HepG2 (cell line): ENCODE results near the gene SYNM. TPM values are rescaled to one million over a fixed set of nuclear protein-coding genes. Genes with fewer than 3 reads are reported as not detected.

ENCODE experiments used
- ARNT2 ChIP-seq: sonication (generic); formaldehyde crosslinking; IDR thresholded peaks from 2 replicates; pipeline ENCODE4 v1.8.0; 2022; ENCODE audit warnings: mild to moderate bottlenecking, low read depth, missing genetic modification reagents, moderate library complexity
- IRX3 ChIP-seq: sonication (generic); formaldehyde crosslinking; IDR thresholded peaks from 2 replicates; pipeline ENCODE4 v1.8.1; 2023; ENCODE audit warnings: mild to moderate bottlenecking, low read depth, missing genetic modification reagents, borderline replicate concordance
- KAT8 ChIP-seq: IDR thresholded peaks from 2 replicates; pipeline ENCODE4 v1.6.1; 2016; ENCODE audit warnings: missing genetic modification reagents, missing compliant biosample characterization
- KDM4B ChIP-seq: sonication (generic); formaldehyde crosslinking; IDR thresholded peaks from 2 replicates; pipeline ENCODE4 v1.4.0; 2020; ENCODE audit warnings: missing genetic modification reagents
- MEF2D ChIP-seq: sonication (generic); formaldehyde crosslinking; IDR thresholded peaks from 2 replicates; pipeline ENCODE4 v1.5.1; 2020; ENCODE audit warnings: mild to moderate bottlenecking, missing genetic modification reagents
- SIX4 ChIP-seq: sonication (generic); formaldehyde crosslinking; IDR thresholded peaks from 2 replicates; pipeline ENCODE4 v1.4.0; 2020; ENCODE audit warnings: missing genetic modification reagents
- SP140L ChIP-seq: sonication (generic); formaldehyde crosslinking; IDR thresholded peaks from 2 replicates; pipeline ENCODE4 v1.4.0; 2020; ENCODE audit warnings: missing genetic modification reagents, borderline replicate concordance
- TRIM24 ChIP-seq: sonication (generic); formaldehyde crosslinking; IDR thresholded peaks from 2 replicates; pipeline ENCODE4 v1.8.0; 2022; ENCODE audit warnings: mild to moderate bottlenecking, missing genetic modification reagents
- ZNF292 ChIP-seq: sonication (generic); formaldehyde crosslinking; IDR thresholded peaks from 2 replicates; pipeline ENCODE4 v1.8.1; 2022; ENCODE audit warnings: mild to moderate bottlenecking, low read depth, missing genetic modification reagents, borderline replicate concordance
- ZNF674 ChIP-seq: sonication (generic); formaldehyde crosslinking; IDR thresholded peaks from 2 replicates; pipeline ENCODE4 v1.5.0; 2020; ENCODE audit warnings: low read depth, mild to moderate bottlenecking, missing genetic modification reagents
- ZNF773 ChIP-seq: sonication (generic); formaldehyde crosslinking; IDR thresholded peaks from 2 replicates; pipeline ENCODE4 v1.4.0; 2020; ENCODE audit warnings: missing genetic modification reagents, borderline replicate concordance
- ZZZ3 ChIP-seq: sonication (generic); formaldehyde crosslinking; IDR thresholded peaks from 2 replicates; pipeline ENCODE4 v1.4.0; 2020; ENCODE audit warnings: missing genetic modification reagents, mild to moderate bottlenecking, borderline replicate concordance
- polyA plus RNA-seq, 8 experiments: library from polyadenylated mRNA; depleted of rRNA in 3 of 8; stranded (reverse) in 7 of 8; unstranded in 1 of 8; fragments of >200 nt; fragmentation: Illumina TruSeq in 4 of 8; extraction: Trizol in 4 of 8; gene quantifications; 2 replicates each; pipeline versions ENCODE4 v1.2.1 to v1.2.3, GENCODE V29; 2011 to 2016; ENCODE audit warnings: low read depth in 4 of 8, missing spikeins in 1 of 8, mixed read lengths in 1 of 8; ENCODE audit not compliant: insufficient read depth in 1 of 8
- total RNA-seq, 5 experiments: library from RNA; depleted of rRNA; stranded (reverse); fragments of >200 nt; fragmentation: Illumina TruSeq; extraction: Trizol; gene quantifications; 2 replicates each; pipeline ENCODE4 v1.2.3, GENCODE V29; 2016; ENCODE audit warnings: low read depth in 1 of 5
- TF ChIP-seq, protein P1 (sequence below): sonication (generic); formaldehyde crosslinking; IDR thresholded peaks from 2 replicates; pipeline ENCODE4 v1.4.0; 2020; ENCODE audit warnings: low read depth, missing genetic modification reagents
- TF ChIP-seq, protein P2 (sequence below): sonication (generic); formaldehyde crosslinking; IDR thresholded peaks from 2 replicates; pipeline ENCODE4 v1.8.1; 2023; ENCODE audit warnings: mild to moderate bottlenecking, moderate library complexity, missing genetic modification reagents
- TF ChIP-seq, protein P3 (sequence below): sonication (generic); formaldehyde crosslinking; IDR thresholded peaks from 2 replicates; pipeline ENCODE4 v1.4.0; 2020; ENCODE audit warnings: missing genetic modification reagents
- TF ChIP-seq, protein P4 (sequence below): sonication (generic); formaldehyde crosslinking; IDR thresholded peaks from 2 replicates; pipeline ENCODE4 v1.5.1; 2020; ENCODE audit warnings: missing genetic modification reagents, mild to moderate bottlenecking, borderline replicate concordance
- TF ChIP-seq, protein P5 (sequence below): IDR thresholded peaks from 2 replicates; pipeline ENCODE4 v1.6.1; 2018; ENCODE audit warnings: missing genetic modification reagents, mild to moderate bottlenecking, missing compliant biosample characterization
- TF ChIP-seq, protein P6 (sequence below): sonication (generic); formaldehyde crosslinking; IDR thresholded peaks from 2 replicates; pipeline ENCODE4 v1.4.0; 2020; ENCODE audit warnings: mild to moderate bottlenecking, low read depth, missing genetic modification reagents

The SYNM gene
- total and polyA plus RNA-seq, 2 of the 13 experiments (the other 11 are each of a cell fraction or from before 2014, with no cell fraction given), result 1.1 to 3.7 TPM

DNA sequence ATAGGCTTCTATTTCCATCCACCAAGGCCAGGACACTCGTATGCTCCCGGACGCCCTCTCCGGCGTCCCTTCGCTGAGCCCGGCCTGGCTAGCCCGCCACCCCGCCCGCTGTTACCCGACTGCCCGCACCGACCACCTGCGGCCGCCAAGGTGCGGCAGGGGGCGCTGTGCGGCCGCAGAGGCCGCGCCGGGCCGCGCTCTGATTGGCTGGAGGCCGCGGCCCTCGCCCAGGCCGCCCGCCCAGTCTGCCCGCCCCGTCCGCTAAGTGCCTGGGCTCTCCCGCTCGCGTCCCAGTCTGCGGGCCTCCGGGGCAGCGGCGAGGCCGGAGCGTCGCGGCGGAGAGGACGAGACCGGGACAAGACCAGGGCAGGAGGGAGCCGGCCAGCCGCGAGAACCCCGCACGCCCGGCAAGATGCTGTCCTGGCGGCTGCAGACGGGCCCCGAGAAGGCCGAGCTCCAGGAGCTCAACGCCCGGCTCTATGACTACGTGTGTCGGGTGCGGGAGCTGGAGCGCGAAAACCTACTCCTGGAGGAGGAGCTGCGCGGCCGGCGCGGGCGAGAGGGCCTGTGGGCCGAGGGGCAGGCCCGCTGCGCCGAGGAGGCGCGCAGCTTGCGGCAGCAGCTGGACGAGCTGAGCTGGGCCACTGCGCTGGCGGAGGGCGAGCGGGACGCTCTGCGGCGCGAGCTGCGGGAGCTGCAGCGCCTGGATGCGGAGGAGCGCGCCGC is at the start of gene SYNM (continued):
- TF ChIP-seq, protein P1, sequence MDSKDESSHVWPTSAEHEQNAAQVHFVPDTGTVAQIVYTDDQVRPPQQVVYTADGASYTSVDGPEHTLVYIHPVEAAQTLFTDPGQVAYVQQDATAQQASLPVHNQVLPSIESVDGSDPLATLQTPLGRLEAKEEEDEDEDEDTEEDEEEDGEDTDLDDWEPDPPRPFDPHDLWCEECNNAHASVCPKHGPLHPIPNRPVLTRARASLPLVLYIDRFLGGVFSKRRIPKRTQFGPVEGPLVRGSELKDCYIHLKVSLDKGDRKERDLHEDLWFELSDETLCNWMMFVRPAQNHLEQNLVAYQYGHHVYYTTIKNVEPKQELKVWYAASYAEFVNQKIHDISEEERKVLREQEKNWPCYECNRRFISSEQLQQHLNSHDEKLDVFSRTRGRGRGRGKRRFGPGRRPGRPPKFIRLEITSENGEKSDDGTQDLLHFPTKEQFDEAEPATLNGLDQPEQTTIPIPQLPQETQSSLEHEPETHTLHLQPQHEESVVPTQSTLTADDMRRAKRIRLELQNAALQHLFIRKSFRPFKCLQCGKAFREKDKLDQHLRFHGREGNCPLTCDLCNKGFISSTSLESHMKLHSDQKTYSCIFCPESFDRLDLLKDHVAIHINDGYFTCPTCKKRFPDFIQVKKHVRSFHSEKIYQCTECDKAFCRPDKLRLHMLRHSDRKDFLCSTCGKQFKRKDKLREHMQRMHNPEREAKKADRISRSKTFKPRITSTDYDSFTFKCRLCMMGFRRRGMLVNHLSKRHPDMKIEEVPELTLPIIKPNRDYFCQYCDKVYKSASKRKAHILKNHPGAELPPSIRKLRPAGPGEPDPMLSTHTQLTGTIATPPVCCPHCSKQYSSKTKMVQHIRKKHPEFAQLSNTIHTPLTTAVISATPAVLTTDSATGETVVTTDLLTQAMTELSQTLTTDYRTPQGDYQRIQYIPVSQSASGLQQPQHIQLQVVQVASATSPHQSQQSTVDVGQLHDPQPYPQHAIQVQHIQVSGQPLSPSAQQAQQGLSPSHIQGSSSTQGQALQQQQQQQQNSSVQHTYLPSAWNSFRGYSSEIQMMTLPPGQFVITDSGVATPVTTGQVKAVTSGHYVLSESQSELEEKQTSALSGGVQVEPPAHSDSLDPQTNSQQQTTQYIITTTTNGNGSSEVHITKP (CRISPR knock-in tag), result no peak
- TF ChIP-seq ZNF674 (CRISPR knock-in tag) (no peak), MEF2D (CRISPR knock-in tag) (no peak), SP140L (CRISPR knock-in tag) (no peak), ZNF773 (CRISPR knock-in tag) (peak; percentile 57), ARNT2 (CRISPR knock-in tag) (peak; percentile 87), SIX4 (CRISPR knock-in tag) (no peak), ZNF292 (CRISPR knock-in tag) (no peak), TRIM24 (CRISPR knock-in tag) (no peak), IRX3 (peak; percentile 86; the same call in 1 of the 2 replicates), ZZZ3 (no peak), KAT8 (CRISPR knock-in tag) (0 out of 2 replicates have a peak, but pooled peaks have one; percentile 48), KDM4B (no peak)
- TF ChIP-seq, protein P2, sequence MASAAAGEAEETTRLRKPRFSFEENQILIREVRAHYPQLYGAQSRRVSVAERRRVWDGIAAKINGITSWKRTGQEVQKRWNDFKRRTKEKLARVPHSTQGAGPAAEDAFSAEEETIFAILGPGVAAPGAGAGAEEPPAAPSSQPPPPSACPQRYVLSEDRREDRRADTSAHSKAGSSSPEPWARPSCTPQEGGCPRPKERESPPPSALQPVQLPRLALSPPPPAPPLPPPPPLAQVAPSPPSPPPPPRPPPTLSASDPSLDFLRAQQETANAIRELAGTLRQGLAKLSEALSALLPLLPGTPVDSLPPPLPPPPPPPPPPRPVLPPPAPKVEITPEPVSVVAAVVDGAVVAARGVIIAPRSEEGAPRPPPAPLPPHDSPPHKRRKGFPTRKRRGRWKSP (CRISPR knock-in tag), result peak; percentile 92
- TF ChIP-seq, protein P3, sequence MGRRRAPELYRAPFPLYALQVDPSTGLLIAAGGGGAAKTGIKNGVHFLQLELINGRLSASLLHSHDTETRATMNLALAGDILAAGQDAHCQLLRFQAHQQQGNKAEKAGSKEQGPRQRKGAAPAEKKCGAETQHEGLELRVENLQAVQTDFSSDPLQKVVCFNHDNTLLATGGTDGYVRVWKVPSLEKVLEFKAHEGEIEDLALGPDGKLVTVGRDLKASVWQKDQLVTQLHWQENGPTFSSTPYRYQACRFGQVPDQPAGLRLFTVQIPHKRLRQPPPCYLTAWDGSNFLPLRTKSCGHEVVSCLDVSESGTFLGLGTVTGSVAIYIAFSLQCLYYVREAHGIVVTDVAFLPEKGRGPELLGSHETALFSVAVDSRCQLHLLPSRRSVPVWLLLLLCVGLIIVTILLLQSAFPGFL (CRISPR knock-in tag), result 0 out of 2 replicates have a peak, but pooled peaks have one; percentile 33
- TF ChIP-seq, protein P4, sequence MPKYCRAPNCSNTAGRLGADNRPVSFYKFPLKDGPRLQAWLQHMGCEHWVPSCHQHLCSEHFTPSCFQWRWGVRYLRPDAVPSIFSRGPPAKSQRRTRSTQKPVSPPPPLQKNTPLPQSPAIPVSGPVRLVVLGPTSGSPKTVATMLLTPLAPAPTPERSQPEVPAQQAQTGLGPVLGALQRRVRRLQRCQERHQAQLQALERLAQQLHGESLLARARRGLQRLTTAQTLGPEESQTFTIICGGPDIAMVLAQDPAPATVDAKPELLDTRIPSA (CRISPR knock-in tag), result no peak
- TF ChIP-seq, protein P5, sequence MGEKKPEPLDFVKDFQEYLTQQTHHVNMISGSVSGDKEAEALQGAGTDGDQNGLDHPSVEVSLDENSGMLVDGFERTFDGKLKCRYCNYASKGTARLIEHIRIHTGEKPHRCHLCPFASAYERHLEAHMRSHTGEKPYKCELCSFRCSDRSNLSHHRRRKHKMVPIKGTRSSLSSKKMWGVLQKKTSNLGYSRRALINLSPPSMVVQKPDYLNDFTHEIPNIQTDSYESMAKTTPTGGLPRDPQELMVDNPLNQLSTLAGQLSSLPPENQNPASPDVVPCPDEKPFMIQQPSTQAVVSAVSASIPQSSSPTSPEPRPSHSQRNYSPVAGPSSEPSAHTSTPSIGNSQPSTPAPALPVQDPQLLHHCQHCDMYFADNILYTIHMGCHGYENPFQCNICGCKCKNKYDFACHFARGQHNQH (CRISPR knock-in tag), result peak; percentile 61; the same call in 1 of the 2 replicates
- TF ChIP-seq, protein P6, sequence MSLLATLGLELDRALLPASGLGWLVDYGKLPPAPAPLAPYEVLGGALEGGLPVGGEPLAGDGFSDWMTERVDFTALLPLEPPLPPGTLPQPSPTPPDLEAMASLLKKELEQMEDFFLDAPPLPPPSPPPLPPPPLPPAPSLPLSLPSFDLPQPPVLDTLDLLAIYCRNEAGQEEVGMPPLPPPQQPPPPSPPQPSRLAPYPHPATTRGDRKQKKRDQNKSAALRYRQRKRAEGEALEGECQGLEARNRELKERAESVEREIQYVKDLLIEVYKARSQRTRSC (CRISPR knock-in tag), result no peak
